Hematopoietic multipotent progenitor cell treated with erythropoietin and hydrocortisone succinate and interleukin-3 and kit ligand, for 8 days (in vitro differentiated cells): ENCODE measurements around the gene RAB18.
"Not testable (repeated sequence)": the region's sequence is repeated elsewhere in the genome, so short reads cannot be mapped to it uniquely, and the experiment has no call there.

ENCODE experiments used
- DNase-seq: peaks from one replicate; pipeline ENCODE4 v3.0.0-alpha.2; 2015

RAB18 gene

GRCh38 chr10:27558612-27559020 is 54.5 kb downstream of the RAB18 start:
- DNase-seq: peak; percentile 71

GRCh38 chr10:27561334-27561733 is 57.2 kb downstream of the RAB18 start:
- DNase-seq: no peak

- DNase-seq: no peak
Observed at GRCh38 chr10:27564398-27564797, 60.3 kb downstream of the RAB18 start.

- DNase-seq: no peak
Observed at GRCh38 chr10:27564880-27565279, 60.8 kb downstream of the RAB18 start.

GRCh38 chr10:27568196-27569175 is 64.4 kb downstream of the RAB18 start:
- DNase-seq: no peak

GRCh38 chr10:27569946-27570345 is 65.8 kb downstream of the RAB18 start:
- no peak for DNase-seq

GRCh38 chr10:27577038-27577437 is 72.9 kb downstream of the RAB18 start:
- not testable (repeated sequence) for DNase-seq

GRCh38 chr10:27578316-27578715 is 74.2 kb downstream of the RAB18 start:
- no peak for DNase-seq

GRCh38 chr10:27581225-27581624 is 77.1 kb downstream of the RAB18 start:
- DNase-seq: no peak

GRCh38 chr10:27584302-27584701 is 80.2 kb downstream of the RAB18 start:
- no peak for DNase-seq
